T-helper 1 cell treated with Interleukin-12 subunit alpha and Interleukin-12 subunit beta and Interleukin-4 antibody, amounts not matched to agents 30 μg/mL and 1 μg/mL, for 36 hours (primary cell): ENCODE data around the gene RPL12.
"Not testable (repeated sequence)": the region's sequence is repeated elsewhere in the genome, so short reads cannot be mapped to it uniquely, and the experiment has no call there.

ENCODE experiments used
- H3K27ac Mint-ChIP-seq: one replicate; pipeline ENCODE4 v1.8.0; 2021; ENCODE audit warnings: mild to moderate bottlenecking, mixed read lengths
- H3K27me3 Mint-ChIP-seq: one replicate; pipeline ENCODE4 v1.8.0; 2021; ENCODE audit warnings: low read depth, mixed read lengths
- H3K36me3 Mint-ChIP-seq: one replicate; pipeline ENCODE4 v1.8.0; 2021; ENCODE audit warnings: low read depth, mixed read lengths
- H3K4me1 Mint-ChIP-seq: one replicate; pipeline ENCODE4 v1.8.0; 2021; ENCODE audit warnings: low read depth, mixed read lengths
- H3K4me3 Mint-ChIP-seq: one replicate; pipeline ENCODE4 v1.8.0; 2021; ENCODE audit warnings: mild to moderate bottlenecking, moderate library complexity, mixed read lengths
- H3K9me3 Mint-ChIP-seq: one replicate; pipeline ENCODE4 v1.8.0; 2021; ENCODE audit warnings: mixed read lengths

RPL12 gene

GRCh38 chr9:127488946-127489345 lies 37.7 kb upstream of the RPL12 start:
- Mint-ChIP-seq H3K36me3 (peaks cover 17% of the 10 kb centered on the region), H3K4me3 (no peak overlapping the region), H3K4me1 (no peaks in the 10 kb centered on the region), H3K27ac (no peak overlapping the region), H3K9me3 (no peaks in the 10 kb centered on the region), H3K27me3 (no peaks in the 10 kb centered on the region)

- peaks cover 14% of the 10 kb centered on the region for H3K36me3 Mint-ChIP-seq
- H3K4me3 Mint-ChIP-seq, result no peak overlapping the region
- no peaks in the 10 kb centered on the region for H3K27me3 Mint-ChIP-seq
- no peaks in the 10 kb centered on the region for H3K9me3 Mint-ChIP-seq
- H3K27ac Mint-ChIP-seq, result no peak overlapping the region
- H3K4me1 Mint-ChIP-seq, result no peaks in the 10 kb centered on the region
Measured at GRCh38 chr9:127485995-127486394, 34.8 kb upstream of the RPL12 start.

GRCh38 chr9:127482662-127483061 lies 31.5 kb upstream of the RPL12 start:
- Mint-ChIP-seq H3K4me3 (no peak overlapping the region), H3K27me3 (no peaks in the 10 kb centered on the region), H3K27ac (no peak overlapping the region), H3K9me3 (no peaks in the 10 kb centered on the region), H3K4me1 (no peaks in the 10 kb centered on the region), H3K36me3 (peaks cover 23% of the 10 kb centered on the region)

- Mint-ChIP-seq H3K9me3 (no peaks in the 10 kb centered on the region), H3K4me3 (no peak overlapping the region), H3K4me1 (no peaks in the 10 kb centered on the region), H3K36me3 (peaks cover 20% of the 10 kb centered on the region), H3K27ac (no peak overlapping the region), H3K27me3 (no peaks in the 10 kb centered on the region)
Measured at GRCh38 chr9:127479507-127480081, 28.4 kb upstream of the RPL12 start.

GRCh38 chr9:127474592-127474991 lies 23.4 kb upstream of the RPL12 start:
- Mint-ChIP-seq H3K27me3 (no peaks in the 10 kb centered on the region), H3K27ac (no peak overlapping the region), H3K4me1 (no peaks in the 10 kb centered on the region), H3K9me3 (no peaks in the 10 kb centered on the region), H3K36me3 (peaks cover 19% of the 10 kb centered on the region), H3K4me3 (no peak overlapping the region)

- no peak overlapping the region for H3K4me3 Mint-ChIP-seq
Measured at GRCh38 chr9:127473932-127474331, 22.7 kb upstream of the RPL12 start.

GRCh38 chr9:127473501-127473900 lies 22.3 kb upstream of the RPL12 start:
- H3K9me3 Mint-ChIP-seq, result no peaks in the 10 kb centered on the region
- no peaks in the 10 kb centered on the region for H3K4me1 Mint-ChIP-seq
- no peaks in the 10 kb centered on the region for H3K27me3 Mint-ChIP-seq
- H3K36me3 Mint-ChIP-seq, result peaks cover 16% of the 10 kb centered on the region
- no peak overlapping the region for H3K27ac Mint-ChIP-seq
- H3K4me3 Mint-ChIP-seq, result no peak overlapping the region

More at GRCh38 chr9:127473932-127474331, 22.7 kb upstream of the RPL12 start:
- Mint-ChIP-seq H3K4me1 (no peaks in the 10 kb centered on the region), H3K27me3 (no peaks in the 10 kb centered on the region), H3K36me3 (peaks cover 19% of the 10 kb centered on the region), H3K27ac (no peak overlapping the region), H3K9me3 (no peaks in the 10 kb centered on the region)

GRCh38 chr9:127470662-127471061 lies 19.5 kb upstream of the RPL12 start:
- H3K36me3 Mint-ChIP-seq, result peaks cover 24% of the 10 kb centered on the region
- H3K4me3 Mint-ChIP-seq, result no peak overlapping the region
- H3K4me1 Mint-ChIP-seq, result no peaks in the 10 kb centered on the region
- H3K27ac Mint-ChIP-seq, result no peak overlapping the region
- H3K9me3 Mint-ChIP-seq, result no peaks in the 10 kb centered on the region
- no peaks in the 10 kb centered on the region for H3K27me3 Mint-ChIP-seq

- Mint-ChIP-seq H3K36me3 (peaks cover 21% of the 10 kb centered on the region), H3K4me1 (no peaks in the 10 kb centered on the region), H3K27ac (no peak overlapping the region), H3K27me3 (no peaks in the 10 kb centered on the region), H3K9me3 (no peaks in the 10 kb centered on the region), H3K4me3 (no peak overlapping the region)
Measured at GRCh38 chr9:127467621-127468020, 16.4 kb upstream of the RPL12 start.

GRCh38 chr9:127466407-127466917 lies 15.3 kb upstream of the RPL12 start:
- not testable (repeated sequence) for H3K9me3 Mint-ChIP-seq, H3K27ac Mint-ChIP-seq, H3K4me3 Mint-ChIP-seq, H3K27me3 Mint-ChIP-seq, H3K4me1 Mint-ChIP-seq
- H3K36me3 Mint-ChIP-seq, result peaks cover 25% of the 10 kb centered on the region

GRCh38 chr9:127463911-127464310 lies 12.7 kb upstream of the RPL12 start:
- Mint-ChIP-seq H3K27me3 (no peaks in the 10 kb centered on the region), H3K9me3 (no peaks in the 10 kb centered on the region), H3K27ac (no peak overlapping the region), H3K4me3 (no peak overlapping the region), H3K36me3 (peaks cover 25% of the 10 kb centered on the region), H3K4me1 (no peaks in the 10 kb centered on the region)

- H3K4me1 Mint-ChIP-seq, result no peaks in the 10 kb centered on the region
- no peak overlapping the region for H3K27ac Mint-ChIP-seq
- H3K36me3 Mint-ChIP-seq, result peaks cover 23% of the 10 kb centered on the region
- H3K27me3 Mint-ChIP-seq, result no peaks in the 10 kb centered on the region
- H3K4me3 Mint-ChIP-seq, result no peak overlapping the region
- no peaks in the 10 kb centered on the region for H3K9me3 Mint-ChIP-seq
Measured at GRCh38 chr9:127463382-127463781, 12.2 kb upstream of the RPL12 start.

- Mint-ChIP-seq H3K4me3 (no peak overlapping the region), H3K27me3 (no peaks in the 10 kb centered on the region), H3K36me3 (peaks cover 21% of the 10 kb centered on the region), H3K9me3 (no peaks in the 10 kb centered on the region), H3K27ac (no peak overlapping the region), H3K4me1 (peaks cover 6% of the 10 kb centered on the region)
Measured at GRCh38 chr9:127458921-127459320, 7.7 kb upstream of the RPL12 start.

- Mint-ChIP-seq H3K36me3 (peaks cover 19% of the 10 kb centered on the region), H3K27ac (no peak overlapping the region), H3K4me1 (peaks cover 11% of the 10 kb centered on the region), H3K27me3 (no peaks in the 10 kb centered on the region), H3K4me3 (no peak overlapping the region), H3K9me3 (no peaks in the 10 kb centered on the region)
Measured at GRCh38 chr9:127457191-127457878, 6.1 kb upstream of the RPL12 start.

- H3K27ac Mint-ChIP-seq, result no peak overlapping the region
Measured at GRCh38 chr9:127455324-127455992, 4.3 kb upstream of the RPL12 start.

More at GRCh38 chr9:127455324-127455992, 4.3 kb upstream of the RPL12 start:
- H3K4me3 Mint-ChIP-seq, result no peak overlapping the region
- peaks cover 21% of the 10 kb centered on the region for H3K36me3 Mint-ChIP-seq
- no peaks in the 10 kb centered on the region for H3K9me3 Mint-ChIP-seq
- H3K4me1 Mint-ChIP-seq, result peaks cover 17% of the 10 kb centered on the region
- H3K27me3 Mint-ChIP-seq, result no peaks in the 10 kb centered on the region
